B cell (primary cell): ENCODE measurements around the gene CDIP1. TPM values are rescaled to one million over a fixed set of nuclear protein-coding genes. Genes with fewer than 3 reads are reported as not detected.

Experiments used
- ATAC-seq: fragments of 200-7000 bp; cut with Tn5 transposase; one replicate; pipeline ENCODE4 v1.10.0; 2021; ENCODE audit warnings: low read depth, mild to moderate bottlenecking, moderate number of reproducible peaks, moderate library complexity
- CTCF ChIA-PET: fragments of 350-600 bp; sonication (Branson Sonifier 250); formaldehyde crosslinking; loops from one replicate; lab custom pipeline; 2021; ENCODE audit warnings: antibody characterized with exemption, inconsistent platforms; lab: Charles Lee
- POLR2A ChIA-PET: fragments of 350-600 bp; sonication (Branson Sonifier 250); formaldehyde crosslinking; loops from one replicate; lab custom pipeline; 2021; ENCODE audit warnings: antibody characterized with exemption; lab: Charles Lee
- DNase-seq: peaks from one replicate; pipeline ENCODE4 v3.0.0; 2013
- H2AFZ ChIP-seq: 2 replicates; pipeline ENCODE4 v1.6.1; 2012; ENCODE audit warnings: mild to moderate bottlenecking, low read depth, low read length; ENCODE audit not compliant: insufficient read depth, poor library complexity, severe bottlenecking
- H3K27ac ChIP-seq, 2 donors: 1 replicate in 1 of 2; 2 replicates in 1 of 2; pipeline ENCODE4 v1.5.1; 2012 to 2013; ENCODE audit warnings: low read length in 2 of 2, mild to moderate bottlenecking in 2 of 2, moderate library complexity in 1 of 2
- H3K27me3 ChIP-seq, 4 experiments: fragments of 200-600 bp in 1 of 4; sonication (generic) in 1 of 4; replicated peaks in 1 of 4; 1 replicate in 2 of 4; 2 replicates in 2 of 4; pipeline versions ENCODE4 v1.6.1 to v1.7.0; 2013 to 2016; ENCODE audit warnings: low read length in 3 of 4, mild to moderate bottlenecking in 2 of 4, mixed read lengths in 1 of 4, moderate library complexity in 1 of 4; ENCODE audit not compliant: insufficient read depth in 4 of 4, control insufficient read depth in 3 of 4; ENCODE audit errors: control extremely low read depth in 1 of 4
- H3K36me3 ChIP-seq, 2 experiments: replicated peaks in 1 of 2; 1 replicate in 1 of 2; 2 replicates in 1 of 2; pipeline versions ENCODE4 v1.6.1 to v1.7.1; 2013; ENCODE audit warnings: low read length in 1 of 2; ENCODE audit not compliant: insufficient read depth in 2 of 2, control insufficient read depth in 1 of 2; ENCODE audit errors: control extremely low read depth in 1 of 2, extremely low read depth in 1 of 2
- H3K4me1 ChIP-seq, 2 donors: fragments of 200-600 bp in 1 of 2; sonication (generic) in 1 of 2; 1 replicate in 1 of 2; 2 replicates in 1 of 2; pipeline versions ENCODE4 v1.5.1 to v1.6.1; 2013 to 2017; ENCODE audit warnings: low read length in 2 of 2; ENCODE audit not compliant: control insufficient read depth in 2 of 2, insufficient read depth in 2 of 2
- H3K4me2 ChIP-seq: replicated peaks from 2 replicates; pipeline ENCODE3; 2012; ENCODE audit warnings: mild to moderate bottlenecking, low read depth, low read length; ENCODE audit not compliant: poor library complexity, severe bottlenecking
- H3K4me3 ChIP-seq, 5 experiments: fragments of 200-600 bp in 1 of 5; sonication (generic) in 1 of 5; 1 replicate in 3 of 5; 2 replicates in 2 of 5; pipeline versions ENCODE4 v1.5.1 to v1.7.0; 2011 to 2016; ENCODE audit warnings: low read length in 4 of 5, mild to moderate bottlenecking in 4 of 5, low read depth in 2 of 5, control low read depth in 1 of 5, moderate library complexity in 1 of 5; ENCODE audit not compliant: insufficient read depth in 1 of 5; ENCODE audit errors: control extremely low read depth in 1 of 5, extremely low read depth in 1 of 5
- H3K79me2 ChIP-seq: fragments of 200-600 bp; sonication (generic); one replicate; pipeline ENCODE4 v1.6.0; 2016; ENCODE audit warnings: low read length; ENCODE audit not compliant: control insufficient read depth, insufficient read depth
- H3K9ac ChIP-seq: fragments of 200-600 bp; sonication (generic); 2 replicates; pipeline ENCODE4 v1.6.1; 2017; ENCODE audit warnings: mild to moderate bottlenecking, low read length, moderate library complexity
- H3K9me3 ChIP-seq, 3 donors: one replicate each; pipeline versions ENCODE4 v1.6.1 to v1.7.1; 2013; ENCODE audit warnings: low read length in 2 of 3; ENCODE audit not compliant: control insufficient read depth in 2 of 3, insufficient read depth in 1 of 3; ENCODE audit errors: control extremely low read depth in 1 of 3
- H4K20me1 ChIP-seq: 2 replicates; pipeline ENCODE4 v1.6.0; 2012; ENCODE audit warnings: mild to moderate bottlenecking, low read length; ENCODE audit not compliant: insufficient read depth, control insufficient read depth, poor library complexity, severe bottlenecking
- H3K27ac Mint-ChIP-seq: one replicate; pipeline ENCODE4 v1.8.0; 2021; ENCODE audit warnings: mixed read lengths
- H3K27me3 Mint-ChIP-seq: one replicate; pipeline ENCODE4 v1.8.0; 2021; ENCODE audit warnings: mixed read lengths
- H3K4me1 Mint-ChIP-seq: one replicate; pipeline ENCODE4 v1.8.0; 2021; ENCODE audit warnings: mixed read lengths
- H3K4me3 Mint-ChIP-seq: one replicate; pipeline ENCODE4 v1.8.0; 2021; ENCODE audit warnings: mixed read lengths
- H3K9me3 Mint-ChIP-seq: one replicate; pipeline ENCODE4 v1.8.0; 2022; ENCODE audit warnings: mixed read lengths; ENCODE audit not compliant: insufficient read depth
- CTCF ChIP-seq: fragments of 200-600 bp; IDR thresholded peaks from one replicate; pipeline ENCODE4 v1.8.0; 2022; ENCODE audit warnings: antibody characterized with exemption, mild to moderate bottlenecking
- EZH2 ChIP-seq: IDR thresholded peaks from 2 replicates; pipeline ENCODE4 v1.6.1; 2012; ENCODE audit warnings: borderline replicate concordance, low read depth, mild to moderate bottlenecking, moderate library complexity, low read length; ENCODE audit not compliant: insufficient read depth, poor library complexity, severe bottlenecking
- WGBS: methylation state at CpG from one replicate; pipeline ENCODE4 v1.1.5; 2013; ENCODE audit warnings: missing lambda C conversion rate; ENCODE audit not compliant: insufficient coverage; 5-methylcytosine and 5-hydroxymethylcytosine counted together
- intact Hi-C: fragments of 100-400 bp; cut with micrococcal nuclease; formaldehyde crosslinking; loops from one replicate; pipeline ENCODE4 v1.10.0; 2022
- polyA plus RNA-seq: library from polyadenylated mRNA; depleted of rRNA; stranded (reverse); fragments of >200 nt; gene quantifications from 2 replicates; pipeline ENCODE4 v1.2.3, GENCODE V29; 2012
- total RNA-seq, 2 donors: library from RNA; stranded (reverse); fragments of 120-200 nt in 1 of 2; gene quantifications; 1 replicate in 1 of 2; 2 replicates in 1 of 2; pipeline versions ENCODE4 v1.2.3 to v1.2.4, GENCODE V29; 2013 to 2022

The CDIP1 gene
- total and polyA plus RNA-seq, 2 donors (not counting 1 experiment from before 2014, with no cell fraction given) = 12.8 to 20.3 TPM

- DNase-seq = no peak
- Histone ChIP-seq H3K4me1 (peaks cover 13 to 28% of the 10 kb centered on the region in 2 donors), H3K27ac (no peak overlapping the region), H3K27me3 (no peaks in the 10 kb centered on the region), H3K79me2 (peaks cover 41% of the 10 kb centered on the region), H3K9me3 (peaks cover 0 to 6% (median 0%) of the 10 kb centered on the region in 3 donors), H3K9ac (no peak overlapping the region), H3K36me3 (peaks cover 0 to 5% of the 10 kb centered on the region in 2 experiments), H3K4me3 (no peak overlapping the region), H4K20me1 (no peaks in the 10 kb centered on the region), H2AFZ (no peak overlapping the region), H3K4me2 (no peak overlapping the region)
- Mint-ChIP-seq H3K4me1 (peaks cover 25% of the 10 kb centered on the region), H3K9me3 (no peaks in the 10 kb centered on the region), H3K27me3 (no peaks in the 10 kb centered on the region), H3K4me3 (no peak overlapping the region), H3K27ac (no peak overlapping the region)
- TF ChIP-seq CTCF (no peak), EZH2 (no peak)
- CTCF ChIA-PET = interaction anchor here (1.4 kb wide), 1 partner anchor 18 kb away, joined by 3 read pairs; no protein-coding TSS in a partner anchor
- POLR2A ChIA-PET = no interaction called here
- 99% methylated on average over 8 of the region's 8 CpGs for WGBS
- no peak for ATAC-seq
- intact Hi-C loops = no loop called here
Measured at GRCh38 chr16:4531811-4532210, 6.8 kb downstream of the CDIP1 start.
